CD4-positive, alpha-beta T cell (primary cell): ENCODE measurements around the gene ARHGEF17. TPM values are rescaled to one million over a fixed set of nuclear protein-coding genes. Genes with fewer than 3 reads are reported as not detected.

Source experiments
- ATAC-seq: fragments of 200-7000 bp; cut with Tn5 transposase; one replicate; pipeline ENCODE4 v1.10.0; 2022; ENCODE audit warnings: mild to moderate bottlenecking; ENCODE audit not compliant: poor library complexity
- CTCF ChIA-PET: fragments of 350-600 bp; sonication (Branson Sonifier 250); formaldehyde crosslinking; loops from one replicate; lab custom pipeline; 2021; ENCODE audit warnings: antibody characterized with exemption, inconsistent platforms; lab: Charles Lee
- POLR2A ChIA-PET: fragments of 350-600 bp; sonication (Branson Sonifier 250); formaldehyde crosslinking; loops from one replicate; lab custom pipeline; 2021; ENCODE audit warnings: antibody characterized with exemption, inconsistent platforms; lab: Charles Lee
- DNase-seq, 14 experiments: peaks; one replicate each; pipeline ENCODE4 v3.0.0-alpha.2; 2013 to 2020; ENCODE audit warnings: mixed read lengths in 2 of 14
- H3K27ac ChIP-seq, 2 donors: one replicate each; pipeline versions ENCODE4 v1.5.1 to v1.7.0; 2013; ENCODE audit warnings: low read length in 2 of 2, low read depth in 1 of 2, mild to moderate bottlenecking in 1 of 2
- H3K27me3 ChIP-seq, 2 experiments: 1 replicate in 1 of 2; 2 replicates in 1 of 2; pipeline versions ENCODE4 v1.6.1 to v1.7.0; 2013; ENCODE audit warnings: low read length in 2 of 2, control low read depth in 1 of 2, mild to moderate bottlenecking in 1 of 2, moderate library complexity in 1 of 2; ENCODE audit not compliant: insufficient read depth in 2 of 2, control insufficient read depth in 1 of 2
- H3K36me3 ChIP-seq: one replicate; pipeline ENCODE4 v1.6.1; 2013; ENCODE audit warnings: low read length, control low read depth; ENCODE audit not compliant: insufficient read depth
- H3K4me1 ChIP-seq: one replicate; pipeline ENCODE4 v1.6.1; 2013; ENCODE audit warnings: low read length, control low read depth; ENCODE audit not compliant: insufficient read depth
- H3K4me3 ChIP-seq: one replicate; pipeline ENCODE4 v1.5.1; 2013; ENCODE audit warnings: mild to moderate bottlenecking, low read length, moderate library complexity
- H3K9me3 ChIP-seq, 2 experiments: 1 replicate in 1 of 2; 2 replicates in 1 of 2; pipeline versions ENCODE4 v1.6.1 to v1.7.0; 2013; ENCODE audit warnings: low read length in 2 of 2, mild to moderate bottlenecking in 2 of 2, control low read depth in 1 of 2, moderate library complexity in 1 of 2; ENCODE audit not compliant: control insufficient read depth in 1 of 2, insufficient read depth in 1 of 2
- H3K27ac Mint-ChIP-seq: one replicate; pipeline ENCODE4 v1.8.0; 2020; ENCODE audit warnings: mixed read lengths
- H3K27me3 Mint-ChIP-seq: one replicate; pipeline ENCODE4 v1.8.0; 2021; ENCODE audit warnings: mixed read lengths
- H3K36me3 Mint-ChIP-seq: one replicate; pipeline ENCODE4 v1.8.0; 2021; ENCODE audit warnings: low read depth, mixed read lengths
- H3K4me1 Mint-ChIP-seq: one replicate; pipeline ENCODE4 v1.8.0; 2021; ENCODE audit warnings: low read depth, mixed read lengths
- H3K4me3 Mint-ChIP-seq: one replicate; pipeline ENCODE4 v1.8.0; 2020; ENCODE audit warnings: mild to moderate bottlenecking, mixed read lengths
- H3K9me3 Mint-ChIP-seq: one replicate; pipeline ENCODE4 v1.8.0; 2020; ENCODE audit warnings: mixed read lengths
- CTCF ChIP-seq: fragments of 200-600 bp; IDR thresholded peaks from one replicate; pipeline ENCODE4 v1.8.0; 2022; ENCODE audit warnings: antibody characterized with exemption, mild to moderate bottlenecking
- intact Hi-C, 2 experiments: fragments of 100-400 bp; cut with DNase I in 1 of 2; cut with micrococcal nuclease in 1 of 2; formaldehyde crosslinking; loops; one replicate each; pipeline versions ENCODE4 v1.15.1 to v1.9.0; 2023 to 2025; cut with DNase I, micrococcal nuclease
- total RNA-seq, 174 experiments: library from RNA in 2 of 174; stranded (reverse) in 2 of 174; gene quantifications; one replicate each; pipeline ENCODE4 v1.2.3 and lab custom pipeline; 2021 to 2026

Gene ARHGEF17
- total RNA-seq, 2 experiments from 2014 or later, result not detected

GRCh38 chr11:73353422-73353821 is 45.3 kb downstream of the ARHGEF17 start:
- intact Hi-C loops, result no loop called here
- no peak overlapping the region for H3K27ac ChIP-seq
- H3K4me3 Mint-ChIP-seq, result no peak overlapping the region
- no peak for TF ChIP-seq CTCF
- no peaks in the 10 kb centered on the region for H3K9me3 ChIP-seq
- peaks cover 3% of the 10 kb centered on the region for H3K4me1 ChIP-seq
- CTCF ChIA-PET, result no interaction called here
- no peaks in the 10 kb centered on the region for H3K4me1 Mint-ChIP-seq
- H3K36me3 Mint-ChIP-seq, result no peaks in the 10 kb centered on the region
- H3K27me3 ChIP-seq, result no peaks in the 10 kb centered on the region
- ATAC-seq (no peak), DNase-seq (no peak)
- no peaks in the 10 kb centered on the region for H3K9me3 Mint-ChIP-seq
- no peaks in the 10 kb centered on the region for H3K36me3 ChIP-seq
- no peak overlapping the region for H3K4me3 ChIP-seq
- H3K27ac Mint-ChIP-seq, result no peak overlapping the region
- H3K27me3 Mint-ChIP-seq, result no peaks in the 10 kb centered on the region
- POLR2A ChIA-PET, result no interaction called here

GRCh38 chr11:73355109-73355508 is 47.0 kb downstream of the ARHGEF17 start:
- Histone ChIP-seq H3K9me3 (no peaks in the 10 kb centered on the region), H3K27me3 (no peaks in the 10 kb centered on the region), H3K4me3 (no peak overlapping the region), H3K27ac (no peak overlapping the region), H3K4me1 (peaks cover 3% of the 10 kb centered on the region), H3K36me3 (no peaks in the 10 kb centered on the region)
- intact Hi-C loops, result no loop called here
- no peak for TF ChIP-seq CTCF
- ChIA-PET POLR2A (no interaction called here), CTCF (no interaction called here)
- H3K4me3 Mint-ChIP-seq, result no peak overlapping the region
- no peak for ATAC-seq
- no peaks in the 10 kb centered on the region for H3K9me3 Mint-ChIP-seq
- H3K27me3 Mint-ChIP-seq, result no peaks in the 10 kb centered on the region
- H3K36me3 Mint-ChIP-seq, result no peaks in the 10 kb centered on the region
- DNase-seq, result no peak
- H3K4me1 Mint-ChIP-seq, result no peaks in the 10 kb centered on the region
- no peak overlapping the region for H3K27ac Mint-ChIP-seq

- no peak overlapping the region for H3K4me3 Mint-ChIP-seq
- no peak overlapping the region for H3K27ac ChIP-seq
- DNase-seq (no peak), ATAC-seq (no peak)
- ChIA-PET POLR2A (no interaction called here), CTCF (no interaction called here)
- H3K36me3 Mint-ChIP-seq, result no peaks in the 10 kb centered on the region
- no peak overlapping the region for H3K27ac Mint-ChIP-seq
- intact Hi-C loops, result no loop called here
- H3K27me3 Mint-ChIP-seq, result no peaks in the 10 kb centered on the region
- H3K4me1 ChIP-seq, result no peaks in the 10 kb centered on the region
- H3K4me1 Mint-ChIP-seq, result no peaks in the 10 kb centered on the region
- no peaks in the 10 kb centered on the region for H3K36me3 ChIP-seq
- no peak for TF ChIP-seq CTCF
- H3K9me3 ChIP-seq, result no peaks in the 10 kb centered on the region
- H3K27me3 ChIP-seq, result no peaks in the 10 kb centered on the region
- no peak overlapping the region for H3K4me3 ChIP-seq
- H3K9me3 Mint-ChIP-seq, result no peaks in the 10 kb centered on the region
Measured at GRCh38 chr11:73356979-73357860, 49.1 kb downstream of the ARHGEF17 start.
